GM23338 (cell line): Measurements from ENCODE around the gene CEP95. TPM values are rescaled to one million over a fixed set of nuclear protein-coding genes. Genes with fewer than 3 reads are reported as not detected.

Source experiments
- ATAC-seq: fragments of 200-7000 bp; cut with Tn5 transposase; 3 replicates; pipeline ENCODE4 v1.9.1; 2020
- DNase-seq: peaks from one replicate; pipeline ENCODE4 v3.0.0-alpha.2; 2015; ENCODE audit warnings: low spot score
- H2AFZ ChIP-seq: fragments of 200-600 bp; sonication (generic); 2 replicates; pipeline ENCODE4 v1.8.0; 2016; ENCODE audit warnings: antibody characterized with exemption, mild to moderate bottlenecking, moderate library complexity
- H3F3A ChIP-seq: fragments of 200-600 bp; sonication (generic); replicated peaks from 2 replicates; pipeline ENCODE4 v1.8.0; 2017; ENCODE audit warnings: antibody characterized with exemption, mixed run types, low read depth
- H3K27ac ChIP-seq: fragments of 200-600 bp; sonication (generic); 2 replicates; pipeline ENCODE4 v1.6.1; 2016; ENCODE audit warnings: low read depth
- H3K27me3 ChIP-seq: fragments of 200-600 bp; sonication (generic); 2 replicates; pipeline ENCODE4 v1.8.0; 2016; ENCODE audit warnings: mild to moderate bottlenecking, mixed run types, moderate library complexity; ENCODE audit not compliant: insufficient read depth
- H3K36me3 ChIP-seq: fragments of 200-600 bp; sonication (generic); 2 replicates; pipeline ENCODE4 v1.8.0; 2016; ENCODE audit warnings: mild to moderate bottlenecking; ENCODE audit not compliant: insufficient read depth
- H3K4me1 ChIP-seq: fragments of 200-600 bp; sonication (generic); 2 replicates; pipeline ENCODE4 v1.8.0; 2016; ENCODE audit warnings: mild to moderate bottlenecking, moderate library complexity; ENCODE audit not compliant: insufficient read depth
- H3K4me2 ChIP-seq: fragments of 200-600 bp; sonication (generic); 2 replicates; pipeline ENCODE4 v1.7.1; 2017; ENCODE audit warnings: mixed run types
- H3K4me3 ChIP-seq: fragments of 200-600 bp; sonication (generic); 2 replicates; pipeline ENCODE4 v1.6.1; 2016; ENCODE audit warnings: mixed run types
- H3K79me2 ChIP-seq: fragments of 200-600 bp; sonication (generic); replicated peaks from 2 replicates; pipeline ENCODE4 v1.8.0; 2017; ENCODE audit warnings: mild to moderate bottlenecking; ENCODE audit not compliant: insufficient read depth
- H3K9me2 ChIP-seq: fragments of 200-600 bp; sonication (generic); 2 replicates; pipeline ENCODE4 v1.8.0; 2017; ENCODE audit not compliant: insufficient read depth
- H4K20me1 ChIP-seq: fragments of 200-600 bp; sonication (generic); replicated peaks from 2 replicates; pipeline ENCODE4 v1.8.0; 2017; ENCODE audit warnings: mild to moderate bottlenecking; ENCODE audit not compliant: insufficient read depth
- H3K27ac Mint-ChIP-seq: 2 replicates; pipeline ENCODE4 v1.8.0; 2020; ENCODE audit warnings: inconsistent platforms, mild to moderate bottlenecking, moderate library complexity, mixed read lengths
- H3K27me3 Mint-ChIP-seq: 3 replicates; pipeline ENCODE4 v1.8.0; 2022; ENCODE audit warnings: low read depth, mild to moderate bottlenecking, moderate library complexity, mixed read lengths, inconsistent platforms; ENCODE audit not compliant: insufficient read depth, poor library complexity
- H3K36me3 Mint-ChIP-seq: 3 replicates; pipeline ENCODE4 v1.8.0; 2021; ENCODE audit warnings: low read depth, mild to moderate bottlenecking, inconsistent platforms, moderate library complexity, mixed read lengths
- H3K4me1 Mint-ChIP-seq: 3 replicates; pipeline ENCODE4 v1.8.0; 2020; ENCODE audit warnings: mild to moderate bottlenecking, inconsistent platforms, mixed read lengths
- H3K4me3 Mint-ChIP-seq: 3 replicates; pipeline ENCODE4 v1.8.0; 2021; ENCODE audit warnings: moderate library complexity, mild to moderate bottlenecking, inconsistent platforms, mixed read lengths
- H3K9me3 Mint-ChIP-seq: 3 replicates; pipeline ENCODE4 v1.8.0; 2020; ENCODE audit warnings: moderate library complexity, mild to moderate bottlenecking, inconsistent platforms, mixed read lengths
- CREB1 ChIP-seq: fragments of 250-450 bp; sonication (Bioruptor Pico); IDR thresholded peaks from 2 replicates; pipeline ENCODE4 v1.5.0; 2020; ENCODE audit warnings: low read depth, mild to moderate bottlenecking, moderate library complexity
- POLR2AphosphoS5 ChIP-seq: IDR thresholded peaks from 2 replicates; pipeline ENCODE4 v1.6.1; 2016; ENCODE audit warnings: antibody characterized with exemption, low read depth
- polyA plus RNA-seq: library from polyadenylated mRNA; unstranded; fragments of >200 nt; fragmentation: Nextera tagmentation; extraction: Ambion mirVana; gene quantifications from 2 replicates; pipeline ENCODE4 v1.2.1, GENCODE V29; 2016
- total RNA-seq: library from RNA; depleted of rRNA; stranded (reverse); fragments of >200 nt; shearing (Covaris generic); gene quantifications from 2 replicates; pipeline ENCODE4 v1.2.3, GENCODE V29; 2014
- TF ChIP-seq, protein P1 (sequence below): fragments of 250-450 bp; sonication (Bioruptor Pico); IDR thresholded peaks from 2 replicates; pipeline ENCODE4 v1.5.0; 2020; ENCODE audit warnings: mild to moderate bottlenecking, moderate library complexity
- TF ChIP-seq, protein P2 (sequence below), 2 experiments: fragments of 200-600 bp in 1 of 2; sonication (generic) in 1 of 2; conservative IDR thresholded peaks; 2 replicates each; pipeline versions ENCODE4 v1.5.1 to v1.6.1; 2016 to 2017; ENCODE audit warnings: antibody characterized with exemption in 2 of 2, low read depth in 2 of 2, mild to moderate bottlenecking in 2 of 2, moderate library complexity in 1 of 2

The CEP95 gene
- total and polyA plus RNA-seq, 2 experiments from 2014 or later, result 41.1 to 45.4 TPM

DNA sequence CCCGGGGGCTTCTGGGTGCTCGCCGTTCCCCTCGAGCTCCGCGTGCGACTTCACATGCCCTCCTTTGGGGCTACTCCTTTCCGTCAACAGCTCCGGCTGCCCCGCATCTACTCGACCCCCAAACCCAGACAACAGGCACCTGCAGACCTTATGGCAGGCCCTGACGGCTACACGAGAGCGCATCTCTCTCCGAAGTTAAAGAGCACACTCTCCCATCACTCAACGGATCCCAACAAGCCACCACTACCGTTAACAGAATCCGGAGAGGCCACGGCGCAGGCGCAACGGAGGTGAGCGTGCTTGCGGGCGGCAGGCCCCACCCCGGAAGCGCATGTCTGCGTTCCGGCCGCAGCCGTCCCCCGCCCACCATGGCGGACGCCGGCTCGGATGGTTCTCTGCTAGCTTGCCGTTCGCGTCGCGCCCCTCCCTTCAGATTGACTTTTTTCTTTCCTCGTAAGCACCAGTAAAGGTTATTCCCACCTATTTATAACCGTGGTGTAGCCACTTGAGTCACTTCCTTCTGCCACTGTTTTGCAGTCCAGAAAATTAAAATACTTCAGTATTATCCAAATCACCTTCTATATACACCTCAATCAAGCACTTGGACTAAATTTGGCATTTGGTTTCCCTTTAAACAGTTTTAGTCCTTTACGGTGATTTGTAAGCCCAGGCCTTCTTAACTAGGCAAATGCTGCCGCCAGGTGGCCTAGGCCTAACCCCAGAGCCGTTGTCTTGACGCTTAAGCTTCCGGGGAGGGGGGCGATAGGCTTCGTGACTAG, 9.8 kb upstream of the CEP95 start, which contains the start of gene POLG2:
TSS of gene POLG2 (minus strand) at position 269 of the 779 bp plus-strand sequence. CDS start at position 183, 86 bp downstream.
- Histone ChIP-seq H3K27ac (peak within 1 kb of the TSS; percentile 93), H3K4me1 (peaks cover 10% of the 10 kb centered on the region), H2AFZ (no peak within 1 kb of the TSS), H3K36me3 (peaks cover 42% of the 10 kb centered on the region), H3F3A (peaks cover 47% of the 10 kb centered on the region), H3K4me3 (peak within 1 kb of the TSS; percentile 60), H3K9me2 (no peaks in the 10 kb centered on the region), H3K4me2 (peak within 1 kb of the TSS; percentile 84), H4K20me1 (peaks cover 29% of the 10 kb centered on the region), H3K27me3 (no peaks in the 10 kb centered on the region), H3K79me2 (peaks cover 65% of the 10 kb centered on the region)
- Mint-ChIP-seq H3K27me3 (peaks cover 29% of the 10 kb centered on the region), H3K9me3 (peaks cover 5% of the 10 kb centered on the region), H3K4me1 (peaks cover 51% of the 10 kb centered on the region), H3K4me3 (peak within 1 kb of the TSS; percentile 100), H3K27ac (peak within 1 kb of the TSS; percentile 98), H3K36me3 (peaks cover 84% of the 10 kb centered on the region)
- ATAC-seq (peak; percentile 82), DNase-seq (peak; percentile 96)
- TF ChIP-seq CREB1 (CRISPR knock-in tag) (peak; percentile 40; the same call in 1 of the 2 replicates), POLR2AphosphoS5 (peak; percentile 86)
- TF ChIP-seq, protein P1, sequence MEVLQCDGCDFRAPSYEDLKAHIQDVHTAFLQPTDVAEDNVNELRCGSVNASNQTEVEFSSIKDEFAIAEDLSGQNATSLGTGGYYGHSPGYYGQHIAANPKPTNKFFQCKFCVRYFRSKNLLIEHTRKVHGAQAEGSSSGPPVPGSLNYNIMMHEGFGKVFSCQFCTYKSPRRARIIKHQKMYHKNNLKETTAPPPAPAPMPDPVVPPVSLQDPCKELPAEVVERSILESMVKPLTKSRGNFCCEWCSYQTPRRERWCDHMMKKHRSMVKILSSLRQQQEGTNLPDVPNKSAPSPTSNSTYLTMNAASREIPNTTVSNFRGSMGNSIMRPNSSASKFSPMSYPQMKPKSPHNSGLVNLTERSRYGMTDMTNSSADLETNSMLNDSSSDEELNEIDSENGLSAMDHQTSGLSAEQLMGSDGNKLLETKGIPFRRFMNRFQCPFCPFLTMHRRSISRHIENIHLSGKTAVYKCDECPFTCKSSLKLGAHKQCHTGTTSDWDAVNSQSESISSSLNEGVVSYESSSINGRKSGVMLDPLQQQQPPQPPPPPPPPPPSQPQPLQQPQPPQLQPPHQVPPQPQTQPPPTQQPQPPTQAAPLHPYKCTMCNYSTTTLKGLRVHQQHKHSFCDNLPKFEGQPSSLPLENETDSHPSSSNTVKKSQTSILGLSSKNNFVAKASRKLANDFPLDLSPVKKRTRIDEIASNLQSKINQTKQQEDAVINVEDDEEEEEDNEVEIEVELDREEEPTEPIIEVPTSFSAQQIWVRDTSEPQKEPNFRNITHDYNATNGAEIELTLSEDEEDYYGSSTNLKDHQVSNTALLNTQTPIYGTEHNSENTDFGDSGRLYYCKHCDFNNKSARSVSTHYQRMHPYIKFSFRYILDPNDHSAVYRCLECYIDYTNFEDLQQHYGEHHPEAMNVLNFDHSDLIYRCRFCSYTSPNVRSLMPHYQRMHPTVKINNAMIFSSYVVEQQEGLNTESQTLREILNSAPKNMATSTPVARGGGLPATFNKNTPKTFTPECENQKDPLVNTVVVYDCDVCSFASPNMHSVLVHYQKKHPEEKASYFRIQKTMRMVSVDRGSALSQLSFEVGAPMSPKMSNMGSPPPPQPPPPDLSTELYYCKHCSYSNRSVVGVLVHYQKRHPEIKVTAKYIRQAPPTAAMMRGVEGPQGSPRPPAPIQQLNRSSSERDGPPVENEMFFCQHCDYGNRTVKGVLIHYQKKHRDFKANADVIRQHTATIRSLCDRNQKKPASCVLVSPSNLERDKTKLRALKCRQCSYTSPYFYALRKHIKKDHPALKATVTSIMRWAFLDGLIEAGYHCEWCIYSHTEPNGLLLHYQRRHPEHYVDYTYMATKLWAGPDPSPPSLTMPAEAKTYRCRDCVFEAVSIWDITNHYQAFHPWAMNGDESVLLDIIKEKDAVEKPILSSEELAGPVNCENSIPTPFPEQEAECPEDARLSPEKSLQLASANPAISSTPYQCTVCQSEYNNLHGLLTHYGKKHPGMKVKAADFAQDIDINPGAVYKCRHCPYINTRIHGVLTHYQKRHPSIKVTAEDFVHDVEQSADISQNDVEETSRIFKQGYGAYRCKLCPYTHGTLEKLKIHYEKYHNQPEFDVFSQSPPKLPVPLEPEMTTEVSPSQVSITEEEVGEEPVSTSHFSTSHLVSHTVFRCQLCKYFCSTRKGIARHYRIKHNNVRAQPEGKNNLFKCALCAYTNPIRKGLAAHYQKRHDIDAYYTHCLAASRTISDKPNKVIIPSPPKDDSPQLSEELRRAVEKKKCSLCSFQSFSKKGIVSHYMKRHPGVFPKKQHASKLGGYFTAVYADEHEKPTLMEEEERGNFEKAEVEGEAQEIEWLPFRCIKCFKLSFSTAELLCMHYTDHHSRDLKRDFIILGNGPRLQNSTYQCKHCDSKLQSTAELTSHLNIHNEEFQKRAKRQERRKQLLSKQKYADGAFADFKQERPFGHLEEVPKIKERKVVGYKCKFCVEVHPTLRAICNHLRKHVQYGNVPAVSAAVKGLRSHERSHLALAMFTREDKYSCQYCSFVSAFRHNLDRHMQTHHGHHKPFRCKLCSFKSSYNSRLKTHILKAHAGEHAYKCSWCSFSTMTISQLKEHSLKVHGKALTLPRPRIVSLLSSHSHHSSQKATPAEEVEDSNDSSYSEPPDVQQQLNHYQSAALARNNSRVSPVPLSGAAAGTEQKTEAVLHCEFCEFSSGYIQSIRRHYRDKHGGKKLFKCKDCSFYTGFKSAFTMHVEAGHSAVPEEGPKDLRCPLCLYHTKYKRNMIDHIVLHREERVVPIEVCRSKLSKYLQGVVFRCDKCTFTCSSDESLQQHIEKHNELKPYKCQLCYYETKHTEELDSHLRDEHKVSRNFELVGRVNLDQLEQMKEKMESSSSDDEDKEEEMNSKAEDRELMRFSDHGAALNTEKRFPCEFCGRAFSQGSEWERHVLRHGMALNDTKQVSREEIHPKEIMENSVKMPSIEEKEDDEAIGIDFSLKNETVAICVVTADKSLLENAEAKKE (CRISPR knock-in tag), result no peak
- TF ChIP-seq, protein P2, sequence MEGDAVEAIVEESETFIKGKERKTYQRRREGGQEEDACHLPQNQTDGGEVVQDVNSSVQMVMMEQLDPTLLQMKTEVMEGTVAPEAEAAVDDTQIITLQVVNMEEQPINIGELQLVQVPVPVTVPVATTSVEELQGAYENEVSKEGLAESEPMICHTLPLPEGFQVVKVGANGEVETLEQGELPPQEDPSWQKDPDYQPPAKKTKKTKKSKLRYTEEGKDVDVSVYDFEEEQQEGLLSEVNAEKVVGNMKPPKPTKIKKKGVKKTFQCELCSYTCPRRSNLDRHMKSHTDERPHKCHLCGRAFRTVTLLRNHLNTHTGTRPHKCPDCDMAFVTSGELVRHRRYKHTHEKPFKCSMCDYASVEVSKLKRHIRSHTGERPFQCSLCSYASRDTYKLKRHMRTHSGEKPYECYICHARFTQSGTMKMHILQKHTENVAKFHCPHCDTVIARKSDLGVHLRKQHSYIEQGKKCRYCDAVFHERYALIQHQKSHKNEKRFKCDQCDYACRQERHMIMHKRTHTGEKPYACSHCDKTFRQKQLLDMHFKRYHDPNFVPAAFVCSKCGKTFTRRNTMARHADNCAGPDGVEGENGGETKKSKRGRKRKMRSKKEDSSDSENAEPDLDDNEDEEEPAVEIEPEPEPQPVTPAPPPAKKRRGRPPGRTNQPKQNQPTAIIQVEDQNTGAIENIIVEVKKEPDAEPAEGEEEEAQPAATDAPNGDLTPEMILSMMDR (conservative IDR thresholded peaks at IDR 0.05; ENCODE audit: low read depth in 2 of 2), result peak; percentile 58 to 76
